GM12874 (cell line): ENCODE measurements around the gene PPP1R9B.

Experiments
- CTCF ChIP-seq: IDR thresholded peaks from 2 replicates; pipeline ENCODE4 v1.5.1; 2011; ENCODE audit warnings: low read depth, mild to moderate bottlenecking, control low read depth, low read length, moderate library complexity; ENCODE audit not compliant: insufficient read depth

PPP1R9B gene

GRCh38 chr17:50185631-50186471, 35.4 kb upstream of the PPP1R9B start:
- TF ChIP-seq CTCF = no peak

- no peak for TF ChIP-seq CTCF
These were observed 34.3 kb upstream of the PPP1R9B start for GRCh38 chr17:50184611-50185398.

GRCh38 chr17:50184064-50184463, 33.6 kb upstream of the PPP1R9B start:
- TF ChIP-seq CTCF = no peak

- TF ChIP-seq CTCF = no peak
These were observed 33.0 kb upstream of the PPP1R9B start for GRCh38 chr17:50183421-50183994.

GRCh38 chr17:50182783-50183420, 32.4 kb upstream of the PPP1R9B start:
- no peak for TF ChIP-seq CTCF

- TF ChIP-seq CTCF = no peak
These were observed 31.4 kb upstream of the PPP1R9B start for GRCh38 chr17:50181591-50182560.
